ENCODE data around the gene LRCH3.

Gene LRCH3

DNA sequence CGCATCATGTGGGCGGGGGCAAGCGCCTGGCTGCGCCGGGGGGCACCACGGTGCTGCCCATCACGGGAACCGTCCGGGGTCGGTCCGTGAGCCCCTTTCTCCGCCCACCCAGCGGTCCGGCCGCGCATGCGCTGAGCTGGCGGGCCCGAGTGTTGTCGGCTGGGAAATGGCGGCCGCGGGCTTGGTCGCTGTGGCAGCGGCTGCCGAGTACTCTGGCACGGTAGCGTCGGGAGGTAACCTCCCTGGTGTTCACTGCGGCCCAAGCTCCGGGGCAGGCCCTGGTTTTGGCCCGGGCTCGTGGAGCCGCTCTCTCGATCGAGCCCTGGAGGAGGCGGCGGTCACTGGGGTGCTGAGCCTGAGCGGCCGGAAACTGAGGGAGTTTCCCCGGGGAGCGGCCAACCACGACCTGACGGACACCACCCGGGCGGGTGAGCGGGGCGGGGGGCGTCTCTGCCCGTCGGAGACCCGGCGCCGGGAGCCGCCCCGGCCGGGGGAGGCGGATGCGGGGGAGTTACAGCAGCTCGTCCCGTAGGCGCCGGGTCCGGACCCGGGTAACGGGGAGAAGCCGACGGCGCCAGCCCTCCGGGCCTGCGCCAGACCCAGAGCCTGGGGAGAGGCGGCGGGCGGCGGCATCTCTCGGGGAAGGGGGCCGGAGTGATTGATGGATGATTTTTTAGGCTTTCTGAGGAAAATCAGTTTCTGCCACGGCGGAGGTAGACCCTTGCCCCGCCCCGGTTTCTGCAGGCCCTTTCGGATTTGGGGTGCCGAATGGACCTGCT lies at the start of gene LRCH3:
TSS of gene LRCH3 (plus strand) at position 142 of the 779 bp plus-strand sequence. CDS start at position 167, 25 bp downstream.
- peaks cover 10 to 12% of the 10 kb centered on the region in 2 experiments for H3K4me1 ChIP-seq (ENCODE audit: control insufficient read depth in 1 of 2, insufficient read depth in 1 of 2, low read depth in 1 of 2, low read length in 1 of 2)
- no peaks in the 10 kb centered on the region for H3K9me3 ChIP-seq
- peak within 1 kb of the TSS; percentile 83 to 85 for H3K4me3 ChIP-seq (ENCODE audit: low read depth in 1 of 2, low read length in 1 of 2)
- H3K27me3 ChIP-seq = no peaks in the 10 kb centered on the region
- TF ChIP-seq, protein P1, sequence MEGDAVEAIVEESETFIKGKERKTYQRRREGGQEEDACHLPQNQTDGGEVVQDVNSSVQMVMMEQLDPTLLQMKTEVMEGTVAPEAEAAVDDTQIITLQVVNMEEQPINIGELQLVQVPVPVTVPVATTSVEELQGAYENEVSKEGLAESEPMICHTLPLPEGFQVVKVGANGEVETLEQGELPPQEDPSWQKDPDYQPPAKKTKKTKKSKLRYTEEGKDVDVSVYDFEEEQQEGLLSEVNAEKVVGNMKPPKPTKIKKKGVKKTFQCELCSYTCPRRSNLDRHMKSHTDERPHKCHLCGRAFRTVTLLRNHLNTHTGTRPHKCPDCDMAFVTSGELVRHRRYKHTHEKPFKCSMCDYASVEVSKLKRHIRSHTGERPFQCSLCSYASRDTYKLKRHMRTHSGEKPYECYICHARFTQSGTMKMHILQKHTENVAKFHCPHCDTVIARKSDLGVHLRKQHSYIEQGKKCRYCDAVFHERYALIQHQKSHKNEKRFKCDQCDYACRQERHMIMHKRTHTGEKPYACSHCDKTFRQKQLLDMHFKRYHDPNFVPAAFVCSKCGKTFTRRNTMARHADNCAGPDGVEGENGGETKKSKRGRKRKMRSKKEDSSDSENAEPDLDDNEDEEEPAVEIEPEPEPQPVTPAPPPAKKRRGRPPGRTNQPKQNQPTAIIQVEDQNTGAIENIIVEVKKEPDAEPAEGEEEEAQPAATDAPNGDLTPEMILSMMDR (IDR thresholded peaks at IDR 0.05) = no peak
- H3K36me3 ChIP-seq = no peaks in the 10 kb centered on the region
- H3K27ac ChIP-seq = peak within 1 kb of the TSS; percentile 83

DNA sequence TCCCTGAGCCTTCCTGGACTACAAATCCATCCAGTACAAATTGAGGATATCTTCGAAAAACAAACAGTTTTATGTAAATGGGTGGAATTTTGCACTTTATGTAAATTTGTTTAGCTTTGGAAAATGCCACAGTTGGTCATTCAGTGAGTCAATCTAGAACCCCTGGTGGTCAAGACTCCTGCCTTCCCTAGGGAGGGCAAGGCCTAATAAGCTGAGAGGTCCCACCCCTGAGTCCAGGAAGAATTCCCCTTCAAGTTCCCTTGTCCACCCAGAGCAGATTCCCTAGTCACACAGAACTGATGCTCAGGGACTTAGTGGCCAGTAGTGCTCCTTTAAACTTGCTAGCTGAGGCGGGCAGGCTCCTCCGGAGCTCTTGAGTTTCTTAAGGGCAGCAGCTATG lies 48.3 kb upstream of the LRCH3 start:
- Histone ChIP-seq H3K4me1 (ENCODE audit: control insufficient read depth in 1 of 2, insufficient read depth in 1 of 2, low read depth in 1 of 2, low read length in 1 of 2) (peaks cover 0 to 11% of the 10 kb centered on the region in 2 experiments), H3K27me3 (no peaks in the 10 kb centered on the region), H3K36me3 (no peaks in the 10 kb centered on the region), H3K27ac (no peak overlapping the region), H3K9me3 (no peaks in the 10 kb centered on the region), H3K4me3 (ENCODE audit: low read depth in 1 of 2, low read length in 1 of 2) (no peak overlapping the region)
- TF ChIP-seq, protein P1 (IDR thresholded peaks at IDR 0.05) = no peak

DNA sequence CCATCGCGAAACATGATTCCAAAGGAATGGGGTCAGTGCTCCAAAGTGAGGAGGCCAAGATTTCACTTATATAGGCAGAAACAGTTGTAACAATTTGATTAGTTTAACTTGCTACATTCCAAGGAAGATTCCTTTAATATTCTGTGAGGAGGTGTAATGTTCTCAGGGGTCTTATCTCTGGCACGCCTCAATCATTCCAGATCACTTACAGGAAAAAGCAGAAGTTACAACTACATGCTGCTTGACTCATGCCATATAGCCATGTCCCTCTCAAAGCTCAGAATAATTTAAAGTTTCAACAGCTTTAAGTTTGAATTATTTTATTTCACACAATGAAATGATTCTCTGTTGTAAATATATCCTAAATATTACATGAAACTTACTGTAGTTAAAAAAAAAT lies 44.8 kb upstream of the LRCH3 start:
- TF ChIP-seq, protein P1 (IDR thresholded peaks at IDR 0.05) = no peak
- H3K27me3 ChIP-seq = no peaks in the 10 kb centered on the region

DNA sequence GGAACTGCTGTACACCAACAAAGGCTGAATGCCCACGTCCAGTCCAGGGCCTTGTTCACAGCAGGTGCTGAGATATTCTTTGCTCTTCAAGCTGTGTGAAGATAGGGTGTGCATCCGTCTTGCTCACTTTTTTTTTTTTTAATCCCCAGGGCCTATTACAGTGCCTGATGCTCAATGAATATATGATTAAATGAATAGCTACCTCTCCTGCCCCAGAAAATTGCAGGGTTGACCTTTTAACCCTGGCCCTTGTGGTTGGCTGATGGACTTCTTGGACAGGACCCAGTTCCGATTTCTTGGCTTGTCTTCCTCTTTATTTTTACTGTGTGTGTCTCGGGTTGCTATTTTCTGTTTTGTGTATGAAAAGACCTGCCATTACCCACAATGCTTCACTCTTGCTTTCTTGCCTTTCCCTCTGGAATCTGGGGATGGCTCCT lies 44.2 kb upstream of the LRCH3 start:
- TF ChIP-seq, protein P1 (IDR thresholded peaks at IDR 0.05) = no peak
- H3K4me3 ChIP-seq (ENCODE audit: low read depth in 1 of 2, low read length in 1 of 2) = no peak overlapping the region
- no peaks in the 10 kb centered on the region for H3K36me3 ChIP-seq
- H3K27me3 ChIP-seq = no peaks in the 10 kb centered on the region
- H3K9me3 ChIP-seq = no peaks in the 10 kb centered on the region
- H3K27ac ChIP-seq = peak overlapping the region; percentile 53
- peaks cover 25 to 33% of the 10 kb centered on the region in 2 experiments for H3K4me1 ChIP-seq (ENCODE audit: control insufficient read depth in 1 of 2, insufficient read depth in 1 of 2, low read depth in 1 of 2, low read length in 1 of 2)

More for the DNA sequence above, 44.8 kb upstream of the LRCH3 start:
- H3K27ac ChIP-seq = no peak overlapping the region
- no peaks in the 10 kb centered on the region for H3K9me3 ChIP-seq
- peaks cover 18 to 27% of the 10 kb centered on the region in 2 experiments for H3K4me1 ChIP-seq (ENCODE audit: control insufficient read depth in 1 of 2, insufficient read depth in 1 of 2, low read depth in 1 of 2, low read length in 1 of 2)
- H3K4me3 ChIP-seq (ENCODE audit: low read depth in 1 of 2, low read length in 1 of 2) = no peak overlapping the region
- H3K36me3 ChIP-seq = no peaks in the 10 kb centered on the region

DNA sequence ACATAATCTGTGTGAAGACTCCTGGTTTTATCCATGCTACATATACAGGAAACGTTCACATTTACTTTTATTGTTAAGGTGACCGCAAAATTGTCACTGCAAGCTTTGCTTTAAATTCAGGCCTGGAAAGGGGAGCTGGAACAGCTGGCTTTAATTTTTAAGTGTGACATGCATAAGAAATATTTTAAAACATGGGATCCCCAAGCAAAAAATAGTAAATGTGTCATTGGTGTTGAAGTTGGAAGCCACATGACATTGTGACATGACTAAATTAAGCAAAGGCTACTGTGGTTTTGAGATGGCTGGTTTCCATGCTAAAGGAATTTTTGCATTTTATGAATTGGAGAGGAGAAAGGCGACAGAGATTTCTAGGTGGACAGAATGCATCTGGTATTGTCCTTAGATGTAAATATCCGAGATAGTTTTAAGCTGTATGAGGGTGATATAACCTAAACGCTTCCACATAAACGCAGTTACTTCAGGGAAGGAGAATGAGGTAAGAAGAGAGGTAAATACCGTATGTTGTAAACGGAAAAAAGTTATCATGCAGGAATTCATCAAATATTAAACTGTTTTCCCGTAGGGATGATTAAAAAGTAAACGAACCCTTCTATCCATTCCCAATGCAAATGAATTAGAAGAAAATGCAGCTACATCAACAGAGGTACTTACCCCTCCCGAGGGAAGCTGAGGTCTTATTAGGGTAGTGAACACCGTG lies 42.3 kb upstream of the LRCH3 start:
- TF ChIP-seq, protein P1 (IDR thresholded peaks at IDR 0.05) = no peak
- H3K27me3 ChIP-seq = no peaks in the 10 kb centered on the region
- H3K4me3 ChIP-seq (ENCODE audit: low read depth in 1 of 2, low read length in 1 of 2) = peak overlapping the region; percentile 79 to 93
- no peaks in the 10 kb centered on the region for H3K36me3 ChIP-seq
- peak overlapping the region; percentile 89 for H3K27ac ChIP-seq
- no peaks in the 10 kb centered on the region for H3K9me3 ChIP-seq
- peaks cover 27 to 37% of the 10 kb centered on the region in 2 experiments for H3K4me1 ChIP-seq (ENCODE audit: control insufficient read depth in 1 of 2, insufficient read depth in 1 of 2, low read depth in 1 of 2, low read length in 1 of 2)

Data from neutrophil (primary cell).